ENCODE data around the gene ST6GALNAC6.

DNA sequence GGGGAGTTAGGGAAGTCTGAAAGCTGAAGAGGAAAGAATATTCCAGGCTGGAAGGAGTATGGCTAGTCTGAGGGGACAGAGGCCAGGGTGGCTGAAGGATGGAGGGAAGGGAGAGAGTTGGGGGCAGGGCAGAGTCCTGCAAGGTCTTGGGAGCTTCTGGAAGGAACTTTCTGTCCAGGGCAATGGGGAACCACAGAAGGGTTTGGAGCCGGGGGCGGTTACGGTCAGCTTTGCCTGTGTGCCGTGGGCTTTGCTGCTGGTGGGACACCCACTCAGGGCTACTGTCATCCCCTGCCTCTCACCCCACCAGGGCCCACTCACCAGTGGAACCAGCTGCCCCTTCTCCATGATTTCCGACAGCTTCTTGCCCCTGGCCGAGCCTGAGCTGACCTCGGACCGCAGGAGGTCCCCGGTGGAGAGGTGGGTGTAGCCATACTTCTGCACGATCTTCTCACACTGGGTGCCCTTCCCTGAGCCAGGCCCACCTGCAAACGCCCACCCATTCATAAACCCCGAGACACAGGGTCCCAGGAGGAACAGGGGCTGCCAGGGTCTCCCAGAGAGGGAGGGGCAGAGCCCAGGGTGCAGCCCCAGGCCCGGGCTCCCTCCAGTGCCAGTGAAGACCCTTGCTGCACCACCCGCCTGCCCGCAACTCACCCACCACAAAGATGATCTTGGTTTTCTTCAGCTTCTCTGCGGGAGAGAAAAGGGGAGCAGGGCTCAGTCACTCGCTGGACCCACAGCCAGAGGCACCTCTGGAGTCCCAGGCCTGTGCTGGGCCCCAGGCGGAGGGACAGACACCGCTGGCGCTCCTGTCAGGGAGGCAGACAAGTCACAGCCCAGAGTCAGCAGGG is 26.8 kb downstream of the ST6GALNAC6 start:
- TF ChIP-seq, protein P1, sequence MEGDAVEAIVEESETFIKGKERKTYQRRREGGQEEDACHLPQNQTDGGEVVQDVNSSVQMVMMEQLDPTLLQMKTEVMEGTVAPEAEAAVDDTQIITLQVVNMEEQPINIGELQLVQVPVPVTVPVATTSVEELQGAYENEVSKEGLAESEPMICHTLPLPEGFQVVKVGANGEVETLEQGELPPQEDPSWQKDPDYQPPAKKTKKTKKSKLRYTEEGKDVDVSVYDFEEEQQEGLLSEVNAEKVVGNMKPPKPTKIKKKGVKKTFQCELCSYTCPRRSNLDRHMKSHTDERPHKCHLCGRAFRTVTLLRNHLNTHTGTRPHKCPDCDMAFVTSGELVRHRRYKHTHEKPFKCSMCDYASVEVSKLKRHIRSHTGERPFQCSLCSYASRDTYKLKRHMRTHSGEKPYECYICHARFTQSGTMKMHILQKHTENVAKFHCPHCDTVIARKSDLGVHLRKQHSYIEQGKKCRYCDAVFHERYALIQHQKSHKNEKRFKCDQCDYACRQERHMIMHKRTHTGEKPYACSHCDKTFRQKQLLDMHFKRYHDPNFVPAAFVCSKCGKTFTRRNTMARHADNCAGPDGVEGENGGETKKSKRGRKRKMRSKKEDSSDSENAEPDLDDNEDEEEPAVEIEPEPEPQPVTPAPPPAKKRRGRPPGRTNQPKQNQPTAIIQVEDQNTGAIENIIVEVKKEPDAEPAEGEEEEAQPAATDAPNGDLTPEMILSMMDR (conservative IDR thresholded peaks at IDR 0.05 in 1 of 2, IDR thresholded peaks at IDR 0.05 in 1 of 2; ENCODE audit: extremely low read depth in 1 of 2, insufficient read depth in 1 of 2, low read depth in 1 of 2, low read length in 2 of 2) = no peak
- no peak for TF ChIP-seq EZH2 (IDR thresholded peaks at IDR 0.05; ENCODE audit: borderline replicate concordance, low read length)

Measured in mammary epithelial cell (primary cell).